ENCODE data around the gene GAL3ST3. TPM values are rescaled to one million over a fixed set of nuclear protein-coding genes. Genes with fewer than 3 reads are reported as not detected.
"Not testable (repeated sequence)": the region's sequence is repeated elsewhere in the genome, so short reads cannot be mapped to it uniquely, and the experiment has no call there.

GAL3ST3 gene, protein sequence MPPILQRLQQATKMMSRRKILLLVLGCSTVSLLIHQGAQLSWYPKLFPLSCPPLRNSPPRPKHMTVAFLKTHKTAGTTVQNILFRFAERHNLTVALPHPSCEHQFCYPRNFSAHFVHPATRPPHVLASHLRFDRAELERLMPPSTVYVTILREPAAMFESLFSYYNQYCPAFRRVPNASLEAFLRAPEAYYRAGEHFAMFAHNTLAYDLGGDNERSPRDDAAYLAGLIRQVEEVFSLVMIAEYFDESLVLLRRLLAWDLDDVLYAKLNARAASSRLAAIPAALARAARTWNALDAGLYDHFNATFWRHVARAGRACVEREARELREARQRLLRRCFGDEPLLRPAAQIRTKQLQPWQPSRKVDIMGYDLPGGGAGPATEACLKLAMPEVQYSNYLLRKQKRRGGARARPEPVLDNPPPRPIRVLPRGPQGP
- total RNA-seq: not detected

DNA sequence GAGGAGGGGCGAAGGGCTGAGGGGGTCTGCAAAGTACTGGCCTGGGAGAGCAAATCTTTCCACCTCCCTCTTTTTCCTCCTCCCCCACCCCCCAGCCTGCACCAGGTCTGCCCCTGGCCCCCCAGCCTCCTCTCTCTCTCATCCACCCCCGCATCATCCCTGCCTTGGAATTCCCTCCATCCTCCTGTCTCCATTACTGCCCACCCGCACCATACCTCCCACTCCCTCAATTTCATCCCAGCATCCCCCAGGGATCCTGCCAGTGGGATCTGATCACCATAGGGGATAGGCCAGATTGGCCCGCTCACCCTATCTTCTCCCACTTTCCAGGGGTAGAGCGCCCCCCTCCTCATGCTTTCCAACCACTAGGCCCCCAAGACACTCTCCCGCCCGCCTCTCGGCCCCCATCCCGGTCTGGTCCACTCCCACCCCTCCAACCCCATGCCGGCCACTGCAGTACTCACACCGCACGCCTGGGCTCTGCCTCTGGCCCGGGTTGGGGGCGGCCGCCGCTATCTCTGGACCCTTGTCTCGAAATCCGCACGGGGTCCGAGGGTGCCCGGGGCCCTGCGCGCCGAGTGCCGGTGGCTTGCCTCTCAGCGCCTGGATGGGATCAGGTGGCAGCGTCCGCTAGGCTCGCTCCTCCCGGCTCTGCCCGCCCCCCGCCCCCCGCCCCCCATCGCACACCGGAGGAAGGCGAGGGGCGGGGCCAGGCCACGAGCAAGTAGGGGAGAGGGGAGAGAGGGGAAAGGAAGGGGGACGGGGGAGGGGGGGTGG, at the start of gene GAL3ST3:
TSS of gene GAL3ST3 (minus strand) at position 615 of the 777 bp plus-strand sequence. CDS start 3,746 bp downstream, outside the sequence.
- no peak for ATAC-seq
- no peaks in the 10 kb centered on the region for H3K9me3 Mint-ChIP-seq (ENCODE audit: low read depth)

DNA sequence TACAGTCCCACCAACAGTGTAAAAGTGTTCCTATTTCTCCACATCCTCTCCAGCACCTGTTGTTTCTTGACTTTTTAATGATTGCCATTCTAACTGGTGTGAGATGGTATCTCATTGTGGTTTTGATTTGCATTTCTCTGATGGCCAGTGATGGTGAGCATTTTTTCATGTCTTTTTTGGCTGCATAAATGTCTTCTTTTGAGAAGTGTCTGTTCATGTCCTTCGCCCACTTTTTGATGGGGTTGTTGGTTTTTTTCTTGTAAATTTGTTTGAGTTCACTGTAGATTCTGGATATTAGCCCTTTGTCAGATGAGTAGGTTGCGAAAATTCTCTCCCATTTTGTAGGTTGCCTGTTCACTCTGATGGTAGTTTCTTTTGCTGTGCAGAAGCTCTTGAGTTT, 43.2 kb upstream of the GAL3ST3 start:
- H3K9me3 Mint-ChIP-seq (ENCODE audit: low read depth); H3K4me3 Mint-ChIP-seq; ATAC-seq; CTCF ChIA-PET; H3K27me3 Mint-ChIP-seq; DNase-seq; H3K4me1 Mint-ChIP-seq; H3K27ac Mint-ChIP-seq: not testable (repeated sequence)
- peaks cover 17% of the 10 kb centered on the region for H3K36me3 Mint-ChIP-seq

More for the DNA sequence above, at the start of gene GAL3ST3:
- DNase-seq: no peak
- H3K4me3 Mint-ChIP-seq: no peak within 1 kb of the TSS
- no peak within 1 kb of the TSS for H3K27ac Mint-ChIP-seq
- peaks cover 11% of the 10 kb centered on the region for H3K36me3 Mint-ChIP-seq
- CTCF ChIA-PET: interaction anchor here (2.5 to 4.9 kb wide), 2 partner anchors 27 to 40 kb away, joined by 6 to 51 read pairs; no protein-coding TSS in a partner anchor
- peaks cover 39% of the 10 kb centered on the region for H3K4me1 Mint-ChIP-seq
- H3K27me3 Mint-ChIP-seq: no peaks in the 10 kb centered on the region

DNA sequence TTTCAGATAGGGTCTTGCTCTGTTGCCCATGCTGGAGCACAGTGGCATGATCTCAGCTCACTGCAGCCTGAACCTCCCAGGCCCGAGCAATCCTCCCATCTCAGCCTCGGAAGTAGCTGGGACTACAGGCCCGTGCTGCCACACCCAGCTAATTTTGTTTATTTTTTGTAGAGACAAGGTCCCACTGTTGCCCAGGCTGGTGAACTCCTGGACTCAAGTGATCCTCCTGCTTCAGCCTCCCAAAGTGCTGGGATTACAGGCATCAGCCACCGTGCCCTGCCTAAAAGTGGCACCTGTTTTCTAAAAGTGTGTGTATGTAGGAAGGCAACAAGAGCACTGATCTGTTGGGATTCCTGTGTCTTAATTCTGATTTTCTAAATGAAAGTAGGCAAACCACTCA, 41.3 kb upstream of the GAL3ST3 start:
- CTCF ChIA-PET: interaction anchor here (0.6 kb wide), 1 partner anchor 9 kb away, joined by 3 read pairs; no protein-coding TSS in a partner anchor
- Mint-ChIP-seq H3K4me3 (no peak overlapping the region), H3K36me3 (peaks cover 17% of the 10 kb centered on the region), H3K27ac (no peak overlapping the region), H3K4me1 (peaks cover 2% of the 10 kb centered on the region), H3K9me3 (ENCODE audit: low read depth) (no peaks in the 10 kb centered on the region), H3K27me3 (no peaks in the 10 kb centered on the region)
- DNase-seq: no peak
- ATAC-seq: no peak

DNA sequence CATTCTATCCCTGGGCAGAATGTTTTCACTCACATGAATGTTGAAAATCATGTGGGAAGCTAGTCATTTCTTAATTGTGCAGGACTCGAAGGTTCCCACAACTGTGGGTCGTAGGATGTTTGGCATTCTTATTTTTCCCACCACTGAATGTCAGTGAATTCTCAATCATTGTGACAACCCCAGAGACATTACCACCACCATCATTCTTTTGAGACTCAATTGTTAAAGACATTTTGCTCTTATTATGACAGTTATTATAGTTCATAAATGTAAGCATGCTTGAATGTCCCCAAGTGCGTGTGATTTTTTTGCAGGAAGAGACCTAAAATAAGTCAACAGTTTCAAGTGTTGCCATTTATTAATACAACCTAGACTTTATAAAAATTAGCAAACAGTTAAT, 40.1 kb upstream of the GAL3ST3 start:
- DNase-seq (no peak), ATAC-seq (no peak)
- Mint-ChIP-seq H3K4me3 (no peak overlapping the region), H3K9me3 (ENCODE audit: low read depth) (no peaks in the 10 kb centered on the region), H3K36me3 (peaks cover 17% of the 10 kb centered on the region), H3K4me1 (peaks cover 7% of the 10 kb centered on the region), H3K27ac (no peak overlapping the region), H3K27me3 (no peaks in the 10 kb centered on the region)
- CTCF ChIA-PET: interaction anchor here (0.8 to 1.7 kb wide), 4 partner anchors 18 to 400 kb away, joined by 3 to 4 read pairs (median 4); partner anchors contain the start of gene SF3B2

DNA sequence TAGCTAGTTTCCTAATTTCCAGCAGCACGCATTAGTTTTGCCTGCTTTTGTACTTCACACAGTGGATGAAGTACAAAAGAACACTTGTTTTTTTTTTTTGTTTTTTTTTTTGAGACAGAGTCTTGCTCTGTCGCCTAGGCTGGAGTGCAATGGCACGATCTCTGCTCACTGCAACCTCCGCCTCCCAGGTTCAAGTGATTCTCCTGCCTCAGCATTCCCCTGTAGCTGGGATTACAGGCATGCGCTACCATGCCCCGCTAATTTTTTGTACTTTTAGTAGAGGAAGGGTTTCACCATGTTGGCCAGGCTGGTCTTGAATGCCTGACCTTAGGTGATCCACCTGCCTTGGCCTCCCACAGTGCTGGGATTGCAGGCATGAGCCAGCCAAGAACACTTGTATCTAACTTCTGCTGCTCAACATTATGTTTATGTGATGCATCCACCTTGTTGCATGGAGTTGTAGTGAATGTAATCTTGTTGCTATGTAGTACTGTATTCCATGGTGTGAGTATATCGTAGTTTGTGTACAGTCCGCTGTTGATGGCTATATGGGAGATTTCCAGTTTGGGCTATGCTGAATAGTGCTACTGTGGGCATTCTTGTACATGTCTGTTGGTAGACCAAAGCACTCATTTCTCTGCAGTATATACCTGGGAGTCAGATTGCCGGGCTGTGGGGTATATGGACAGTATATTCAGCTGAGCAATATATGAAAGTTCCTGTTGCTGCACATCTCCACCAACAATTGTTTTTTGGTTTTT, 38.4 kb upstream of the GAL3ST3 start:
- ATAC-seq: no peak
- H3K4me3 Mint-ChIP-seq: no peak overlapping the region
- peaks cover 13% of the 10 kb centered on the region for H3K36me3 Mint-ChIP-seq
- H3K4me1 Mint-ChIP-seq: peaks cover 16% of the 10 kb centered on the region
- no peak overlapping the region for H3K27ac Mint-ChIP-seq
- no peaks in the 10 kb centered on the region for H3K9me3 Mint-ChIP-seq (ENCODE audit: low read depth)
- no peaks in the 10 kb centered on the region for H3K27me3 Mint-ChIP-seq
- DNase-seq: no peak
- CTCF ChIA-PET: no interaction called here

DNA sequence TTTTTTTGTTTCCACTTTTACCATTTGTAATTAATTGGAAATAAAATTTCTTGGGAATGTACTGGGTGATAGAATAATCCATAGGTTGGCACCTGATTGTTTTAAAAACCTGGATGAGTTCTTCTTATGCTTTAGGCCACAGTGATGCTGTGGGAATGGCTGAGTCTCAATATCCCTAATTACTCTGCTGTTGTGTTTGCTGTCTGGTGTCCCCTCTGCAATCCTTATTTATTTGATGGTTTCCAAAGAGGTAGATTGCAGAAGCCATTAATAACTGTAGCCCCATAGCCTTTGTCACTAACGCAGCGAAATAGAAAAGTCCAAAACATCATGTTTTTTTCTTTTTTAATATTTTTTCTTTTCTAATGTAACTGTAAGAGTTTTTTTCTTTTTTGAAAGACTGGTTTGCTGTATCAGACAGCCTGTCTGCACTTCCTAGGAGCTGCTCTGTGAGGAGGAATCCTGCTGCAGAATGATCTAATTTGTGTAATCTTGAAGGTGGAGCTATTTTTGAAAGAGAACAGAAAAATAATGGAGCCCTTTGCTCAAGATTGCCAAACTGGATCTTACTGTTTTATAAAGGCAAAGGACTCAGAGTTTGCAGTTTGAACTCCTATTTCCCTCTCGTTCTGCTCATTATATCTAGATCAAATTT, 36.0 kb upstream of the GAL3ST3 start:
- Mint-ChIP-seq H3K9me3 (ENCODE audit: low read depth) (no peaks in the 10 kb centered on the region), H3K36me3 (peaks cover 9% of the 10 kb centered on the region), H3K27me3 (no peaks in the 10 kb centered on the region), H3K27ac (no peak overlapping the region), H3K4me3 (no peak overlapping the region), H3K4me1 (peaks cover 38% of the 10 kb centered on the region)
- ATAC-seq: no peak
- CTCF ChIA-PET: interaction anchor here (0.9 to 1.0 kb wide), 2 partner anchors 17 to 31 kb away, joined by 3 to 5 read pairs; no protein-coding TSS in a partner anchor
- DNase-seq: no peak

DNA sequence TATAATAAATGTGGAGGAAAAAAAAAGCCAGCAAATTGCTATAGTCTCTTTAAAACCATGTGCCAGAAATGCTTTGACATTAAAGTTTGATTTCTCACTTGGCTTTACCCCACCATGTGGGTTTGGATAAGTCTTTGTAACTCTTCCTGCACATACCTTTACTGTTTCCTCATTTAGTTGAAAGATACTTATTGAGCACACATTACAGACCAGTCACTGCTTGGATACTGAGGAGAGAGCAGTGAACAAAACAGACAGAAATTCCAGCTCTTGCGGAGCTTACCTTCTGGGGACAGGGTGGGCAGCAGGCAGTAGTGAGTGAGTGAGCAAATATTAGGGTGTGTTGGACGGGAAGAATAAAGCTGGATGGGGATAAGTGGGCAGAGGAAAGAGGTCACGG, 34.8 kb upstream of the GAL3ST3 start:
- Mint-ChIP-seq H3K9me3 (ENCODE audit: low read depth) (no peaks in the 10 kb centered on the region), H3K4me1 (peaks cover 48% of the 10 kb centered on the region), H3K27me3 (no peaks in the 10 kb centered on the region), H3K4me3 (no peak overlapping the region), H3K27ac (peak overlapping the region; percentile 2), H3K36me3 (peaks cover 7% of the 10 kb centered on the region)
- no peak for ATAC-seq
- CTCF ChIA-PET: interaction anchor here (0.7 to 1.1 kb wide), 2 partner anchors 10 to 53 kb away, joined by 4 read pairs; no protein-coding TSS in a partner anchor
- DNase-seq: no peak

DNA sequence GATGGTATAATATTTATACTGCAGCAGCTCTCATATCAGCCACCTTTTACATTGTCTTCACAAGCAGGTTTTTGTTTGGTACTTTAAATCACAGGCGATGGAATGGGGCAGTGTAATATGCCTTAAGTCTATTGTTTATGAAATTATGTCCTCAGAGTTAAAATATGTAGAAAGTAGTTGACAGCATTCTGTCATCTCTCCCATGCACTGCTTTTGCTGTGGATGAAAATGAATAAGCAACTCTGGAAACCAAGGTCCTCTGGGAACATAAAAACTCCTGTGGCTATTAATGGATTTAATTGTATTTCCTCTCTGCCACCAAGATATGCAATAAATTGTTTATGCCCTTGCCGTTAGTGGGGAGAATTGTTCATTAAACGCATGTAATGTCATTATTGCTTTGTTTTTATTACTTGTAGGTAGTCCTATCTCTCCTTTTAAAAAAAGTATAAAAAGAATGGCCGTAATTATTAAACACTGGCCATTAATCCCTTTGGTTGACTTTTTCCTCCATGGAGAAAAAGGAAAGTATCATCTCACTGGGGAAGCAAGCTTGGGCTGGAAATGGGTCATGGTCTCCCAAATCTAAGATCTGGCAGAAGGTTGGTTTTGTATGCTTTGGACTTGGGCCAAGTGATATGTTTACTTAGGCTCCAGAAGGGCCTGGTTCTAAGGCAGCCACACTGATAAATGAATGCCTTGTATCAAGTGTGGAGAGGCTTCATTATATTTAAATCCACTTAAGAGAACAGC, 34.2 kb upstream of the GAL3ST3 start:
- peaks cover 11% of the 10 kb centered on the region for H3K36me3 Mint-ChIP-seq
- H3K27ac Mint-ChIP-seq: peak overlapping the region; percentile 14
- no peak overlapping the region for H3K4me3 Mint-ChIP-seq

DNA sequence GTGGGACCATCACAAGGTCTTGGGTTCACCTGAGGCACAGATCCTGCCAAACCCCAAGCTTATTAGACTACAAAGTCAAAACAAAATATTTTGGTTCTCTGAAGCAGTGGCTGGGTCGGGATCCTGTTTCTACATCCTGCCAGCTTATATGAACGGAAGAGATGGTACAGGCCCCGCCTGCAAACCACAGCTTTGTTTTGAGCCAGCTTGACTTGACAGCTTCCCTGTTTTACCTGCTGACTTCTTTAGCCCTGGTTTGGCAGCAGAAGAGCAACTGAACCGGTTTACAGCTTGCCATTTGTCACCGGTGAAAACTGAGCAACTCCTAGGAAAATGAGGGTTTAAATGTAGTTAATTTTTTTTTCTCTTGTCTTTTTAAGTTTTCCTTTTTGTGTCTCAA, 32.5 kb upstream of the GAL3ST3 start:
- peak; percentile 89 for DNase-seq
- Mint-ChIP-seq H3K27ac (peak overlapping the region; percentile 97), H3K27me3 (no peaks in the 10 kb centered on the region), H3K36me3 (peaks cover 15% of the 10 kb centered on the region), H3K4me1 (peaks cover 57% of the 10 kb centered on the region), H3K4me3 (peak overlapping the region; percentile 69), H3K9me3 (ENCODE audit: low read depth) (no peaks in the 10 kb centered on the region)
- CTCF ChIA-PET: interaction anchor here (0.7 to 6.1 kb wide), 16 partner anchors 8 to 140 kb away, joined by 3 to 50 read pairs (median 6); partner anchors contain the start of genes PACS1 and SF3B2
- peak; percentile 95 for ATAC-seq

More for the DNA sequence above, 34.2 kb upstream of the GAL3ST3 start:
- no peaks in the 10 kb centered on the region for H3K27me3 Mint-ChIP-seq
- no peak for ATAC-seq
- H3K9me3 Mint-ChIP-seq (ENCODE audit: low read depth): no peaks in the 10 kb centered on the region
- CTCF ChIA-PET: interaction anchor here (0.7 to 1.1 kb wide), 2 partner anchors 10 to 53 kb away, joined by 4 read pairs; no protein-coding TSS in a partner anchor
- peaks cover 52% of the 10 kb centered on the region for H3K4me1 Mint-ChIP-seq
- no peak for DNase-seq

DNA sequence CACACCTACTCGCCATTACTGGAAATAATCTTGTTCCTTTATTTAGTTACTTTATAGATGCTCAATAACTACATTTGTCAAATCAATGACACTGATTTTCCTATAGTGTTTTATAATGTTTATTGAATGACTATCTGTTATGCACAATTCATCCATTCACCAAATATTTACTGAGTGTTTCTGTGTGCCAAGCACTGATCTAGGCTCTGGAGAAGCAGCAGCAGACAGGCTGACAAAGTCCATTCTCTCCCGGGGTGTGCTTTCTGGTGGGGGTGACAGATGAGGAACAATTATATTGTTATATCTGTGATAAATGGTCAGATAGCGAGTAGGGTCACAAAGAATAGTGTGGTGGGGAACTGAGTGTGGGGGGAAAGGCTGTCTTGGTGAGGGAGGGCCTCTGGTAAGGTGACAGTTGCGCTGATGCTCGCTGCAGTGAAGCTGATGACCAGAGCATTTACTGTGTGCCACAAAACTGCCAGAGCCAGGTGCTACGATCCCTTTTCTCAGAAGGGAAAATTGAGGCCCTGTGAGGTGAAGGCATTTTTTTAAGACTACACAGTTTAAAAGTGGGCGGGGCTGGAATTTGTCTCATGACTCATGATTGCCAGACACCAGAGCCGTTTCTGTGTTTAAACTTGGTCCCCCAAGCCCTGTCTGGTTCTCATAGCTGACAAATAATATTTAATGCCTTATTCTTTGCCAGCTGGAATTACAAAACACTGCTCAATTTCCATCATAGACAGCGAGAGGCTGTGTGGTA, 31.3 kb upstream of the GAL3ST3 start:
- DNase-seq: peak; percentile 73
- peak; percentile 62 for ATAC-seq
- H3K36me3 Mint-ChIP-seq: peaks cover 20% of the 10 kb centered on the region
- H3K9me3 Mint-ChIP-seq (ENCODE audit: low read depth): no peaks in the 10 kb centered on the region
- no peaks in the 10 kb centered on the region for H3K27me3 Mint-ChIP-seq
- CTCF ChIA-PET: interaction anchor here (1.3 to 6.1 kb wide), 12 partner anchors 12 to 189 kb away, joined by 3 to 50 read pairs (median 6); partner anchors contain the start of genes CCDC85B, PACS1 and SF3B2
- peaks cover 57% of the 10 kb centered on the region for H3K4me1 Mint-ChIP-seq
- H3K4me3 Mint-ChIP-seq: peak overlapping the region; percentile 69
- peak overlapping the region; percentile 97 for H3K27ac Mint-ChIP-seq

DNA sequence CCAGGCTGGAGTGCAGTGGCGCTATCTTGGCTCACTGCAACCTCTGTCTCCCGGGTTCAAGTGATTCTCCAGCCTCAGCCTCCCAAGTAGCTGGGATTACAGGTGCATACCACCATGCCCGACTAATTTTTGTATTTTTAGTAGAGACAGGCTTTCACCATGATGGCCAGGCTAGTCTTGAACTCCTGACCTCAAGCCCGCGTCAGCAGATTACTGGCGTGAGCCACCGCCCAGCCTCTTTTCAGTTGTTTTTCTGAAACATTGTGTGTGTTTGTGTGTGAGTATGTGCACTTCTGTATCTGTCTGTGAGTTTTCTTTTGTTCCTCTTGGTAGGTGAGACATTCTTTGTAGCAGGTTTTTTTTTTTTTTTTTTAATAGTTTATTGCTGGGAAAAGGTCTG, 30.0 kb upstream of the GAL3ST3 start:
- not testable (repeated sequence) for ATAC-seq; H3K4me3 Mint-ChIP-seq; H3K27ac Mint-ChIP-seq; DNase-seq; H3K9me3 Mint-ChIP-seq (ENCODE audit: low read depth); H3K27me3 Mint-ChIP-seq
- Mint-ChIP-seq H3K4me1 (peaks cover 57% of the 10 kb centered on the region), H3K36me3 (peaks cover 28% of the 10 kb centered on the region)
- CTCF ChIA-PET: interaction anchor here (1.5 to 6.1 kb wide), 3 partner anchors 11 to 48 kb away, joined by 4 to 50 read pairs (median 14); partner anchors contain the start of gene PACS1

All from activated CD8-positive, alpha-beta memory T cell treated with anti-CD3 and anti-CD28 coated beads, Interleukin-2, amount 10 ng/mL, durations not matched to agents 7 days and 5 days (primary cell).